Tibial artery (tissue), 4 donors: ENCODE results near the gene CARD10.

Experiments
- DNase-seq, 2 donors: peaks; one replicate each; pipeline ENCODE4 v3.0.0-alpha.2; 2019
- H3K27ac ChIP-seq, 2 donors: fragments of 200-600 bp; sonication (generic) in 1 of 2; 1 replicate in 1 of 2; 2 replicates in 1 of 2; pipeline ENCODE4 v1.5.1; 2018 to 2019; ENCODE audit warnings: mild to moderate bottlenecking in 1 of 2
- H3K27me3 ChIP-seq, 2 donors: fragments of 200-600 bp; sonication (generic) in 1 of 2; one replicate each; pipeline versions ENCODE4 v1.5.1 to v1.6.0; 2016 to 2019
- H3K36me3 ChIP-seq, 3 donors: fragments of 200-600 bp; sonication (generic) in 2 of 3; one replicate each; pipeline ENCODE4 v1.5.1; 2016 to 2019; ENCODE audit warnings: mild to moderate bottlenecking in 2 of 3
- H3K4me1 ChIP-seq, 4 donors: fragments of 200-600 bp; sonication (generic) in 2 of 4; 1 replicate in 3 of 4; 2 replicates in 1 of 4; pipeline ENCODE4 v1.5.1; 2016 to 2019
- H3K4me3 ChIP-seq, 2 donors: fragments of 200-600 bp; sonication (generic) in 1 of 2; 1 replicate in 1 of 2; 2 replicates in 1 of 2; pipeline ENCODE4 v1.5.1; 2018 to 2019; ENCODE audit warnings: mild to moderate bottlenecking in 2 of 2
- H3K9me3 ChIP-seq, 3 donors: fragments of 200-600 bp; sonication (generic) in 1 of 3; one replicate each; pipeline ENCODE4 v1.5.1; 2016 to 2019
- intact Hi-C: fragments of 100-400 bp; cut with DNase I; formaldehyde crosslinking; loops from one replicate; pipeline ENCODE4 v1.15.0; 2023; ENCODE audit warnings: low total_unique reads
- TF ChIP-seq, protein P1 (sequence below), 2 experiments: fragments of 200-600 bp in 1 of 2; fragments of 450-650 bp in 1 of 2; IDR thresholded peaks; one replicate each; pipeline ENCODE4 v1.5.1; 2017 to 2019; ENCODE audit warnings: antibody characterized with exemption in 2 of 2, mild to moderate bottlenecking in 1 of 2, moderate library complexity in 1 of 2

Gene CARD10

GRCh38 chr22:37514526-37515051 lies 4.6 kb downstream of the CARD10 start:
- DNase-seq = no peak
- no peaks in the 10 kb centered on the region for H3K36me3 ChIP-seq
- H3K27me3 ChIP-seq = peaks cover 0 to 30% of the 10 kb centered on the region in 2 donors
- H3K9me3 ChIP-seq = no peaks in the 10 kb centered on the region
- no peak overlapping the region for H3K4me3 ChIP-seq
- H3K4me1 ChIP-seq = peaks cover 0 to 23% (median 7%) of the 10 kb centered on the region in 4 donors
- intact Hi-C loops = no loop called here
- TF ChIP-seq, protein P1, sequence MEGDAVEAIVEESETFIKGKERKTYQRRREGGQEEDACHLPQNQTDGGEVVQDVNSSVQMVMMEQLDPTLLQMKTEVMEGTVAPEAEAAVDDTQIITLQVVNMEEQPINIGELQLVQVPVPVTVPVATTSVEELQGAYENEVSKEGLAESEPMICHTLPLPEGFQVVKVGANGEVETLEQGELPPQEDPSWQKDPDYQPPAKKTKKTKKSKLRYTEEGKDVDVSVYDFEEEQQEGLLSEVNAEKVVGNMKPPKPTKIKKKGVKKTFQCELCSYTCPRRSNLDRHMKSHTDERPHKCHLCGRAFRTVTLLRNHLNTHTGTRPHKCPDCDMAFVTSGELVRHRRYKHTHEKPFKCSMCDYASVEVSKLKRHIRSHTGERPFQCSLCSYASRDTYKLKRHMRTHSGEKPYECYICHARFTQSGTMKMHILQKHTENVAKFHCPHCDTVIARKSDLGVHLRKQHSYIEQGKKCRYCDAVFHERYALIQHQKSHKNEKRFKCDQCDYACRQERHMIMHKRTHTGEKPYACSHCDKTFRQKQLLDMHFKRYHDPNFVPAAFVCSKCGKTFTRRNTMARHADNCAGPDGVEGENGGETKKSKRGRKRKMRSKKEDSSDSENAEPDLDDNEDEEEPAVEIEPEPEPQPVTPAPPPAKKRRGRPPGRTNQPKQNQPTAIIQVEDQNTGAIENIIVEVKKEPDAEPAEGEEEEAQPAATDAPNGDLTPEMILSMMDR (IDR thresholded peaks at IDR 0.05) = no peak
- H3K27ac ChIP-seq = no peak overlapping the region

DNA sequence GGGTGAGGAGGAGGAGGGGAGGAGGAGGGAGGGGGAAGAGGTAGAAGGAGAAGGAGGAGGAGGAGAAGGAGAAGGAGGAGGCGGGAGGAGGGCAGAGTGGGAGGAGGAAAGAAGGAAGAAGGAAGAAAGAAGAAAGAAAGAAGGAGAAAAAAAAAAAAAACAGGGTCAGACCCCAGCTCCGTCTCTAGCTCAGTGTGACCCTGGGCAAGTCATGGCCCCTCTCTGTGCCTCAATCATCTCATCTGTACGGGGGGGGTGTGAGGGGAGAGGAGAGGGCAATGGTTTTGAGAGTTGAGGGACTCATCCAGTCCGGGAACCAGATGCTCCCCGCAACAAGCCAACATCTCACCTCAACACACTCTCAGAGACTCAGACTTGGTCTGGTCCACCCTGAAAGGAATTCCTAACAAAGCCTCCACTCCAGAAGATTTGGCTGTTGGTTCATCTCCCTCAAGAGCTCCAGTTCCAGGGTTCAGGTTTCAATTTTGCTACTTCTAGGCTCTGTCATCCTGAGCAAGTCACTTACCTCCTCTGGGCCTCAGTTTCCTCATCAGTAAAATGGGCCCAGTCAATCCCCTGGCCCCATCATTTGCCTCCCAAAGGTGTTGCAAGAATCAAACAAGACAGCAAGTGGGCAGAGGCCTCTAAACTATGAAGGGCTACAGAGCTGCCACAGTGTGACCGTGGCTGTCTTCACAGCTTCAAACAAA lies 7.7 kb downstream of the CARD10 start:
- Histone ChIP-seq H3K9me3 (no peaks in the 10 kb centered on the region), H3K36me3 (peaks cover 0 to 7% (median 0%) of the 10 kb centered on the region in 3 donors), H3K27ac (no peak overlapping the region), H3K4me3 (no peak overlapping the region), H3K27me3 (peaks cover 0 to 20% of the 10 kb centered on the region in 2 donors), H3K4me1 (peaks cover 0 to 14% (median 0%) of the 10 kb centered on the region in 4 donors)
- TF ChIP-seq, protein P1 (IDR thresholded peaks at IDR 0.05) = no peak
- intact Hi-C loops = no loop called here
- DNase-seq = no peak

DNA sequence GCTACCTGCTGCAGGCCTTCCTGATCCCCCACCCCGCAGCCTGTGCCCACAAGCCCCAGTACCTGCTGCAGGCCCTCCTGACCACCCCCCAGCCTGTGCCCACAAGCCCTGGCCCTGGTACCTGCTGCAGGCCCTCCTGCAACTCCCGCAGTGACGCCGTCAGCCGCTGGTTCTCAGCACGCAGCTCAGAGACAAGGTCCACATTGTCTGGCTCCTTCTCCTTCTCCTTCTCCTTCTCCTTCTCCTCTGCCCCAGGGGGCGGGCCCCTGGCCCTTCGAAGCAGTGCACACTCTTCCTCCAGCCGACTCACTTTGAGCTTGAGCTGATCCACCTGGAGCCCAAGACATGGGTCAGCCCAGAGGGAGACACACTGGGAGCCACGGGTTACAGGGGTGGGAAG lies 9.1 kb downstream of the CARD10 start:
- Histone ChIP-seq H3K4me1 (peaks cover 0 to 14% (median 0%) of the 10 kb centered on the region in 4 donors), H3K9me3 (no peaks in the 10 kb centered on the region), H3K27ac (no peak overlapping the region), H3K36me3 (peaks cover 0 to 17% (median 0%) of the 10 kb centered on the region in 3 donors), H3K27me3 (peaks cover 0 to 20% of the 10 kb centered on the region in 2 donors), H3K4me3 (no peak overlapping the region)
- DNase-seq = no peak
- intact Hi-C loops = no loop called here
- TF ChIP-seq, protein P1 (IDR thresholded peaks at IDR 0.05) = no peak

DNA sequence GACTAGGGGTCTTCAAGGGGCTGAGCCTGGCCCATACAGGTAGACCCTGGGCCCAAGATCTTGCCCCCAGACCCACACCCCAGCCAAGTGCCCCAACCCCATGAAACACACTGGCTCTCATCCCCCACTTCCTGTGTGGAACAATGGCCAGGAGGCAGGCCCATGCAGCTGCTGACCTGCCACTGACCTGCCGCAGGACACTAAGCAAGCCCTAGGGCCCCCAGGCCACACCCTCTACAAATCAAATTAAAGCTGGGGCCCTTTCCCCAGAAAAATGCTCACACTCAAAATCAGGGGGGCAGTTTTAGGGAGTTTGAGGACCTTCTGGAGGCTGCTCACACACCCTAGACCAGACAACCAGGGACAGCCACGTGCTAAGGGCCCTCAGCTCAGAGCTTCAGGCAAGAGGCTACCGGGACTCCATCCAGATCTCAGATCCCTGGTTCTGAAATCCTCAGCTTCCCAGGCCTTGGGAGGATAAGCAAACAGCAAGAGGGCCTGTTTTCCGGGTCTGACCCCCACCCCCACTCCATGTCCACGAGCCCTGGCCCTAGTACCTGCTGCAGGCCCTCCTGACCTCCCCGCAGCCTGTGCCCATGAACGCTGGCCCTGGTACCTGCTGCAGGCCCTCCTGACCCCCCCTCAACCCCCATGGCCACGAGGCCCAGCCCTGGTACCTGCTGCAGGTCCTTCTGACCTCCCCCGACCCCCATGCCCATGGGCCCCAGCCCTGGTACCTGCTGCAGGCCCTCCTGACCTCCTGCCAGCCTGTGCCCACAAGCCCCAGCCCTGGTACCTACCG lies 10.0 kb downstream of the CARD10 start:
- no peak for DNase-seq
- Histone ChIP-seq H3K4me3 (no peak overlapping the region), H3K27ac (no peak overlapping the region), H3K9me3 (no peaks in the 10 kb centered on the region), H3K4me1 (peaks cover 0 to 14% (median 0%) of the 10 kb centered on the region in 4 donors), H3K36me3 (peaks cover 0 to 24% (median 0%) of the 10 kb centered on the region in 3 donors), H3K27me3 (peaks cover 0 to 20% of the 10 kb centered on the region in 2 donors)
- TF ChIP-seq, protein P1 (IDR thresholded peaks at IDR 0.05) = no peak
- intact Hi-C loops = no loop called here

GRCh38 chr22:37508431-37508992 lies 10.7 kb downstream of the CARD10 start:
- TF ChIP-seq, protein P1 (IDR thresholded peaks at IDR 0.05) = no peak
- peaks cover 0 to 30% (median 0%) of the 10 kb centered on the region in 3 donors for H3K36me3 ChIP-seq
- no peak overlapping the region for H3K27ac ChIP-seq
- intact Hi-C loops = no loop called here
- no peak for DNase-seq
- H3K4me3 ChIP-seq = no peak overlapping the region
- H3K9me3 ChIP-seq = no peaks in the 10 kb centered on the region
- peaks cover 0 to 20% of the 10 kb centered on the region in 2 donors for H3K27me3 ChIP-seq
- H3K4me1 ChIP-seq = peaks cover 0 to 14% (median 0%) of the 10 kb centered on the region in 4 donors
